ENCODE results near the gene CFAP90.

Gene CFAP90

DNA sequence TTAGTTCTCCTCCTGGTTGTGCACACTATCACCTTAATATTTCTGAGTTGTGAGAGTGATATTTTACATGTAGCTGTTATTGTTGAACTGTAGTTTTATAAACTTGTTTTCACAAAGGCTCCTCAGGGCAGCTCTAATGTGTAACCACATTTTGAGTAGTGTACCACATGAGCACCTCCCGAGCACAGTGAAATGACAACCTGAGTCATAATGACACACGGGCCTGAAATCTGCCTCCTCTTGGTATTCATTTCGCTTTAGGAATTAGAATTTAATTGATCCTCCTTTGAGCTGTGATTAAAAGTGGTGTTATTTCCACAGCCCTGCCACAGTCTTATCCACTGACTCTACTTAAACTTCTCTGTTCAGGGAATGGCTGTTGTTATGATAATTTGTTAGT, 25.9 kb upstream of the CFAP90 start:
- Histone ChIP-seq H3K4me2 (ENCODE audit: low read length) (no peak overlapping the region), H3K79me2 (ENCODE audit: control insufficient read depth, low read length) (peaks cover 90% of the 10 kb centered on the region)

DNA sequence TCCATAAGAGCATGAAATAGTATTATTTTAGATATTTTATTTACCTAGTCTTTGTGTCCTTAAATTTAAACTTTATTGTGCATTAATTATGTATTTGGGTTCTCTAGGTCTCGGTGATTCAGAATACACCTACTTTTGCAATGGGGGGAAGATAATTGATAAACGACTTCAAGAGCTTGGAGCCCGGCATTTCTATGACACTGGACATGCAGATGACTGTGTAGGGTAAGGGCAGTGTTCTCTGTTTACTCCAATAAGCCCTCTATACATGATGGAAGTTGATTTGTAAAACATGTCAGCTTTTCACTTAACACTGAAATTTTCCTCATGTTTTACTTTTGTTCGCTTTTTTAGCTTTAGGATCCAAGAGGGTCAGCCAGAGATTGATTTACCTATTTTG, 24.2 kb upstream of the CFAP90 start:
- no peaks in the 10 kb centered on the region for H3K9me2 ChIP-seq (replicated peaks; ENCODE audit: control insufficient read depth, low read length)
- H4K20me1 ChIP-seq (ENCODE audit: control insufficient read depth, insufficient read depth, low read depth, low read length): peaks cover 21% of the 10 kb centered on the region
- no peaks in the 10 kb centered on the region for H3K27me3 ChIP-seq (ENCODE audit: control insufficient read depth, low read length)
- H3F3A ChIP-seq (ENCODE audit: control insufficient read depth, insufficient read depth): no peaks in the 10 kb centered on the region
- no peak overlapping the region for H3K27ac ChIP-seq (ENCODE audit: low read depth, low read length)
- peaks cover 93% of the 10 kb centered on the region for H3K79me2 ChIP-seq (ENCODE audit: control insufficient read depth, low read length)
- H3K9me3 ChIP-seq (ENCODE audit: control insufficient read depth, insufficient read depth, low read length): no peaks in the 10 kb centered on the region
- peaks cover 30% of the 10 kb centered on the region for H3K4me1 ChIP-seq (ENCODE audit: control insufficient read depth, low read length)
- TF ChIP-seq, protein P1, sequence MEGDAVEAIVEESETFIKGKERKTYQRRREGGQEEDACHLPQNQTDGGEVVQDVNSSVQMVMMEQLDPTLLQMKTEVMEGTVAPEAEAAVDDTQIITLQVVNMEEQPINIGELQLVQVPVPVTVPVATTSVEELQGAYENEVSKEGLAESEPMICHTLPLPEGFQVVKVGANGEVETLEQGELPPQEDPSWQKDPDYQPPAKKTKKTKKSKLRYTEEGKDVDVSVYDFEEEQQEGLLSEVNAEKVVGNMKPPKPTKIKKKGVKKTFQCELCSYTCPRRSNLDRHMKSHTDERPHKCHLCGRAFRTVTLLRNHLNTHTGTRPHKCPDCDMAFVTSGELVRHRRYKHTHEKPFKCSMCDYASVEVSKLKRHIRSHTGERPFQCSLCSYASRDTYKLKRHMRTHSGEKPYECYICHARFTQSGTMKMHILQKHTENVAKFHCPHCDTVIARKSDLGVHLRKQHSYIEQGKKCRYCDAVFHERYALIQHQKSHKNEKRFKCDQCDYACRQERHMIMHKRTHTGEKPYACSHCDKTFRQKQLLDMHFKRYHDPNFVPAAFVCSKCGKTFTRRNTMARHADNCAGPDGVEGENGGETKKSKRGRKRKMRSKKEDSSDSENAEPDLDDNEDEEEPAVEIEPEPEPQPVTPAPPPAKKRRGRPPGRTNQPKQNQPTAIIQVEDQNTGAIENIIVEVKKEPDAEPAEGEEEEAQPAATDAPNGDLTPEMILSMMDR (IDR thresholded peaks at IDR 0.05; ENCODE audit: low read depth, low read length, poor library complexity, severe bottlenecking): no peak
- no peak for TF ChIP-seq EZH2phosphoT487 (IDR thresholded peaks at IDR 0.05; ENCODE audit: borderline replicate concordance, low read length)
- H3K4me3 ChIP-seq (ENCODE audit: low read length): no peak overlapping the region
- H3K36me3 ChIP-seq (ENCODE audit: control insufficient read depth, low read length): peaks cover 97% of the 10 kb centered on the region
- no peak overlapping the region for H3K4me2 ChIP-seq (ENCODE audit: low read length)

More for the DNA sequence above, 25.9 kb upstream of the CFAP90 start:
- no peaks in the 10 kb centered on the region for H3K9me3 ChIP-seq (ENCODE audit: control insufficient read depth, insufficient read depth, low read length)
- peaks cover 99% of the 10 kb centered on the region for H3K36me3 ChIP-seq (ENCODE audit: control insufficient read depth, low read length)
- H3K27ac ChIP-seq (ENCODE audit: low read depth, low read length): no peak overlapping the region
- H3K27me3 ChIP-seq (ENCODE audit: control insufficient read depth, low read length): no peaks in the 10 kb centered on the region
- no peaks in the 10 kb centered on the region for H3F3A ChIP-seq (ENCODE audit: control insufficient read depth, insufficient read depth)
- no peaks in the 10 kb centered on the region for H3K9me2 ChIP-seq (replicated peaks; ENCODE audit: control insufficient read depth, low read length)
- H3K4me3 ChIP-seq (ENCODE audit: low read length): no peak overlapping the region
- TF ChIP-seq, protein P1 (IDR thresholded peaks at IDR 0.05; ENCODE audit: low read depth, low read length, poor library complexity, severe bottlenecking): no peak
- TF ChIP-seq EZH2phosphoT487 (IDR thresholded peaks at IDR 0.05; ENCODE audit: borderline replicate concordance, low read length): no peak
- peaks cover 9% of the 10 kb centered on the region for H4K20me1 ChIP-seq (ENCODE audit: control insufficient read depth, insufficient read depth, low read depth, low read length)
- H3K4me1 ChIP-seq (ENCODE audit: control insufficient read depth, low read length): peaks cover 12% of the 10 kb centered on the region

DNA sequence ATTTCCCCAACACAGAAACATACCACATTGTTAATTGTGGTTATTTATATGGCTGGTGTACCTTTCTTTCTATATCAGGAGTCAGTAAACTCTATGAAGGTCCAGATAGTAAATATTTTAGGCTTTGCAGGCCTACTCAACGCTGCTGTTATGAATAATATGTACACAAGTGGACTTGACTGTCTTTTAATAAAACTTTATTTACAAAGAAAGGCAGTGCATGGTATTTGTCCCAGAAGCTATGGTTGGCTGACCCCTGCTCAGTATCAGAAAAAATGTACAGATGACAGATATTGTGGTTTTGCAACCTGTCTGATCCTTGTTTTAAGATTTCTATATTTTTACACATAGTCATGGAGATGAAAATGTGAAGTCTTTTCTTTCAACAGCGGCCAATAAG, 23.7 kb upstream of the CFAP90 start:
- TF ChIP-seq EZH2phosphoT487 (IDR thresholded peaks at IDR 0.05; ENCODE audit: borderline replicate concordance, low read length): no peak
- TF ChIP-seq, protein P1 (IDR thresholded peaks at IDR 0.05; ENCODE audit: low read depth, low read length, poor library complexity, severe bottlenecking): no peak
- no peak overlapping the region for H3K4me3 ChIP-seq (ENCODE audit: low read length)
- no peaks in the 10 kb centered on the region for H3K9me3 ChIP-seq (ENCODE audit: control insufficient read depth, insufficient read depth, low read length)
- H4K20me1 ChIP-seq (ENCODE audit: control insufficient read depth, insufficient read depth, low read depth, low read length): peaks cover 25% of the 10 kb centered on the region
- no peak overlapping the region for H3K4me2 ChIP-seq (ENCODE audit: low read length)
- H3K79me2 ChIP-seq (ENCODE audit: control insufficient read depth, low read length): peaks cover 93% of the 10 kb centered on the region
- H3K27me3 ChIP-seq (ENCODE audit: control insufficient read depth, low read length): no peaks in the 10 kb centered on the region
- H3K36me3 ChIP-seq (ENCODE audit: control insufficient read depth, low read length): peaks cover 94% of the 10 kb centered on the region
- H3F3A ChIP-seq (ENCODE audit: control insufficient read depth, insufficient read depth): no peaks in the 10 kb centered on the region
- no peaks in the 10 kb centered on the region for H3K9me2 ChIP-seq (replicated peaks; ENCODE audit: control insufficient read depth, low read length)
- peaks cover 30% of the 10 kb centered on the region for H3K4me1 ChIP-seq (ENCODE audit: control insufficient read depth, low read length)
- no peak overlapping the region for H3K27ac ChIP-seq (ENCODE audit: low read depth, low read length)
